C4-2B (cell line): ENCODE data around the gene NOTO.

Source experiments
- H3K27ac ChIP-seq: fragments of 450-650 bp; 2 replicates; pipeline ENCODE4 v1.5.1; 2017
- CTCF ChIP-seq: fragments of 450-650 bp; conservative IDR thresholded peaks from 2 replicates; pipeline ENCODE4 v1.5.1; 2017; ENCODE audit warnings: mild to moderate bottlenecking
- ZFX ChIP-seq: fragments of 450-650 bp; IDR thresholded peaks from 2 replicates; pipeline ENCODE4 v1.6.1; 2017

Gene NOTO

DNA sequence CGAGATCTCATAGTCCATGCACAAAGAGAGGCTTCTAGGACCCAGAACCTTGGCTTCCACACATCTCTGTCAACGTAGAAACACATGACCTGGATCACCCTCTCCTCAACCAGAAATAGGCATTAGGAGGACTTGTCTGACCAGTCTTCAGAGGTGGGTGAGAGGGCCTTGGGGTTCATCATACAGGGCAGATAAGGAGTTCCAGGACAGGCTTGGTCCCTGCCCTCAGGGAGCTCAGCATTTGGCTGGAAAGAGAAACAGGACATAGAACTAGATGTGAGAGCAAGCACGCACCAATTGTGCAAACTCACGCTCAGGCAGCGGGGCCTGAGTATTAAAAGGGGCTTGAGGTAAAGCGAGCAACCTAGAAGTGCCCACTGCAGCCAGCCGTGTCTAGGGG lies 28.6 kb upstream of the NOTO start:
- H3K27ac ChIP-seq = no peak overlapping the region
- TF ChIP-seq ZFX = no peak
- no peak for TF ChIP-seq CTCF

DNA sequence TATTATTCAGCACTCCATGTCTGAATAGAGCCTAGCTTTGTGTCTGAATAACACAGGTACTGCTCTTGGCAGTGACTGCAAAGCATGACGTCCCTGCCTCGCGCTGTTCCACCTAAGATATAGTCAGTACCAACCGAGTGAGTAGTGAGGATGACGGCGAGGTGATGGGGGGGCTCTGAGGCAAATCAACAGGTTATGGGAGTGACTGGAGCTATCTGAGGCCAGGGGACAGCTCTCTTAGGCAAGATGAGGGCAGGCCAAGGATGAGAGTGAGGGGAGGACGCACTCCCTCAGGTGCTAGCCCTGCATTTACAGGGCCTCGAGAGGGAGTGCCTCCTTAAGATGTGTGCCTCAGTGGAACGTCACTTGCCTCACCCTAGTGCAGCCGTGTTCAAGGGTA lies 28.1 kb upstream of the NOTO start:
- no peak for TF ChIP-seq CTCF
- no peak for TF ChIP-seq ZFX
- no peak overlapping the region for H3K27ac ChIP-seq

- TF ChIP-seq ZFX (no peak), CTCF (no peak)
- H3K27ac ChIP-seq = no peak overlapping the region
These were observed 27.3 kb upstream of the NOTO start for GRCh38 chr2:73174941-73175662.

GRCh38 chr2:73175663-73176204 lies 26.6 kb upstream of the NOTO start:
- no peak for TF ChIP-seq ZFX
- no peak overlapping the region for H3K27ac ChIP-seq

DNA sequence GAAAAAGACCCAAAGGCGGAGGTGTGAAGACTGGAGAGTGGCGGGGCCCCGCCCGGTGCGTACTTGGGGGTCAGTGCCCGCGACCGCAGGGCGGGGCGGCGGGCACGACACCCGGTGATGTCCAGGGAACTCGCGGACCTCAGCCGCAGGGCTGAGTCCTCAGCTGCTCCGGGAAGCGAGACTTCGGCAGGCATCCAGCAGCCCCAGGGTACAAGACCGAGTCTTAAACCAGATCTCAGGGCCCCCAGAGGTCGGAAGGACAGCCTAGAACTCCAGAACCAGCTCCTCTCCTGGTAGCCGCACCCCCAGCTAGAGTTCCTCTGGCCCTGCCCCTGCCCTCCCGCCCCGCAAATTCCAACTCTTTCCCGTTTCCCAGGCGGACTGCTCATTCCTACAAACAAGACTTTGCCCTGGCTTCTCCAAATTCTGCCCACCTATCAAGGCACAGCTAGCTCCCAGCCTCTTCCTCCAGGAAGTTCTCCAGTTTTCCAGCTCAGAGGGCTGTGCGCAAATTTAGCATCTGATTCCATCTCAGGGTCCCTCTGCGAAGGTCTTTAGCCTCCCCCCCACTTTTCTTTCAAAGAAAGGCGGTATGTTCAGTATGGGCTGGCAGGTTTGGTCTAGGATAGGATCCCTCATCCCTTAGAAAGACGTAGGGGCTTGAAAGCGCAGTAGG lies 26.0 kb upstream of the NOTO start:
- no peak overlapping the region for H3K27ac ChIP-seq
- no peak for TF ChIP-seq ZFX
- no peak for TF ChIP-seq CTCF

DNA sequence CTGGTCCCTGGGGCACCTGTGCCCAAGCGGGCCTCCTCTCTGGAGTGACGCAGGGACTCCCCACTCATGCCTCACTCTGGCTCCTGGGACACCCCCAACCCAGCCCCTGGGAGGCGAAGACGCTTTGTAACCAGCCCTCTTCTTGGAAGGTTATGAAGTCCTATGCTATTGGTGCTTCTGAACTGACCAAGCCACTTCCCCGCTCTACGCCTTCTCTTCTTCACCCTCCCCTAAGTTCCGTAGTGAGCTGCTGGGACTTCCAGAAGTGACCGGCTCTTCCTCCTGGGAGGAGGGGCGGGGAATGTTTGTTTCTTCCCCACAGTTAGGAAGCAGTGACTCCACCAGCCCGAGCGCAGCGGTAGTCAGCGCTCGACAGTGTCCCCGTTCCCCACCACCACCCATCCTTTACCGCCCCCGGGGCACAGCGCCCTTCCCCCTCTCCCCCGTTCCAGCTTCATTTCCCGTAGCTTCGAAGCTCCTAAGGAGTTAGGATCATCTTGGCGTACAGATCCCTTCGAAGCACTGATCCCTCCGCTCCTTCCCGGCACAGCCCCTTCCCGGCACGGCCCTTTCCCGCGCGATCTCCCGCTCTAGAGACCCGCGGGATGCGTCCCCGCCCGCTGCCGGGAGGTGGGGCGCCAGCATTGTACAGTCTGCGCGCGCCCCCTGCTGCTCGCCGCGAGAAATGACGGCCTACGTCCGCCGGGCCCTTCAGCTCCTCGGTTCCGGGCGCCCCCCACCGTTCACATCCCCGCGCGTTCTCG lies 25.3 kb upstream of the NOTO start:
- peak overlapping the region; percentile 7; the same call in 1 of the 2 replicates for H3K27ac ChIP-seq
- TF ChIP-seq ZFX (no peak), CTCF (peak; percentile 91)

GRCh38 chr2:73177645-73178255 lies 24.6 kb upstream of the NOTO start:
- no peak for TF ChIP-seq ZFX
- TF ChIP-seq CTCF = peak; percentile 72
- no peak overlapping the region for H3K27ac ChIP-seq
